Measurements from ENCODE around the gene NDUFV2. TPM values are rescaled to one million over a fixed set of nuclear protein-coding genes. Genes with fewer than 3 reads are reported as not detected.

Gene NDUFV2
- total RNA-seq, 4 donors from 2014 or later: 136 to 230 (median 176) TPM

DNA sequence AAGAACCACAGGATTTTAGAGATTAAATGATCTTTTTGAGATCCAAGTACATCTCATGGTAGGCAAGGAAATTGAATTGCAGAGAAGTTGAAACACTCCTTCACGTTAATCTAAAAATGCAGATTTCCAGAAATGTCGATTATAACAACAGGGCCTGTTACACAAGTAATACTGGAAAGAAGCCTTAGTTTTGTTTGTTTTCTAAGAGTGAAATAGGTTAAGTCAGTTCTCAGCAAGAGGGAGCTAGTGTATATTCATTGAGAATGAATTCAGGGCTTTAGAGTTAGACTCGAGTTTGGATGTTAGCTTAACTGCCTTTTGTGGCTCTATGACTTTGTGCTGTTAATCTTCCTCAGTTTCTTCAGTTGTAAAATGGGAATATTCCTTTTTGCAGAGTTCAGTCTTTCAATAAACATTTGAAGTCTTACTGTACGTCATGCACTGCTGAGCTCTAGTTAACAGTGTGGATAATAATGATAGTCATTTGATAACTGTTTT is 926 bp downstream of the NDUFV2 start:
- WGBS, 2 donors (ENCODE audit: low coverage in 1 of 2): 0 to 2% methylated on average over 4 of the region's 4 CpGs

DNA sequence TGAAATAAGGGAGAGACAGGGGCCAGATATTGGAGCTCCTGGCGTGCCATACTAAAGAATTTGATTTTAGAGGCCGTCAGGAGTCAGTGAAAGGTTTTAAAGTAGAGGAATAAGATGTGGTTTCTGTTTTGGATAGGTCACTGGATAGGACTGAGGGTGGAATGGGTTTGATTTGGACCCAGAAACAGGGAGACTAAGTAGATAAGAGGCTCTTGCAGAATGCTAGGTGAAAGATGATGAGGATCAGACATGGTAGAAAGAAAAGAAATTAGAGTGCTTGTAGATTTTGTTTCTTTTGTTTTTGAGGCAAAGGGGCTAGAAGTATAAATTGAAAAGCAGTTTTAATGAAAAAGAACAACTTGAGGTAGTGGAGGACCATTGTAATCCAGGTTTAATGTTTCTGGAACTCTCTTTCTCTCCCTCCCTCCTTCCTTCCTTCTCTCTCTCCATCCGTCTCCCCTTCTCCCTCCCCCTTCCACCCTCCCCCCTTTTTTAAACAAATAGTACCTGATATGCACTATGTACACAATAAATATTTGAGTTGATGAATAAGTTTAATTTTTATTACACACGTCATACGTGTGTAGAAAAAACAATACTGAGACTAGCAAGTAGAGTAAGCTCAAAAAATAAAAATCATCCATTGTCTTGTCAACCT is 1.9 kb downstream of the NDUFV2 start:
- Histone ChIP-seq H3K27ac (peak overlapping the region; percentile 83 to 93 (median 91)), H3K27me3 (no peaks in the 10 kb centered on the region), H3K9me3 (no peaks in the 10 kb centered on the region), H3K36me3 (no peaks in the 10 kb centered on the region), H3K4me3 (peak overlapping the region; percentile 78 to 83), H3K4me1 (peaks cover 27 to 70% (median 36%) of the 10 kb centered on the region in 3 donors)
- no peak for ATAC-seq
- WGBS, 2 donors (ENCODE audit: low coverage in 1 of 2): 8 to 9% methylated on average over 5 of the region's 5 CpGs
- TF ChIP-seq POLR2AphosphoS5 (IDR thresholded peaks at IDR 0.05) (no peak), POLR2A (IDR thresholded peaks at IDR 0.05) (no peak), EP300 (IDR thresholded peaks at IDR 0.05) (no peak)
- TF ChIP-seq, protein P1, sequence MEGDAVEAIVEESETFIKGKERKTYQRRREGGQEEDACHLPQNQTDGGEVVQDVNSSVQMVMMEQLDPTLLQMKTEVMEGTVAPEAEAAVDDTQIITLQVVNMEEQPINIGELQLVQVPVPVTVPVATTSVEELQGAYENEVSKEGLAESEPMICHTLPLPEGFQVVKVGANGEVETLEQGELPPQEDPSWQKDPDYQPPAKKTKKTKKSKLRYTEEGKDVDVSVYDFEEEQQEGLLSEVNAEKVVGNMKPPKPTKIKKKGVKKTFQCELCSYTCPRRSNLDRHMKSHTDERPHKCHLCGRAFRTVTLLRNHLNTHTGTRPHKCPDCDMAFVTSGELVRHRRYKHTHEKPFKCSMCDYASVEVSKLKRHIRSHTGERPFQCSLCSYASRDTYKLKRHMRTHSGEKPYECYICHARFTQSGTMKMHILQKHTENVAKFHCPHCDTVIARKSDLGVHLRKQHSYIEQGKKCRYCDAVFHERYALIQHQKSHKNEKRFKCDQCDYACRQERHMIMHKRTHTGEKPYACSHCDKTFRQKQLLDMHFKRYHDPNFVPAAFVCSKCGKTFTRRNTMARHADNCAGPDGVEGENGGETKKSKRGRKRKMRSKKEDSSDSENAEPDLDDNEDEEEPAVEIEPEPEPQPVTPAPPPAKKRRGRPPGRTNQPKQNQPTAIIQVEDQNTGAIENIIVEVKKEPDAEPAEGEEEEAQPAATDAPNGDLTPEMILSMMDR (IDR thresholded peaks at IDR 0.05): no peak

More for the DNA sequence above, 926 bp downstream of the NDUFV2 start:
- peaks cover 20 to 70% (median 32%) of the 10 kb centered on the region in 3 donors for H3K4me1 ChIP-seq
- peak overlapping the region; percentile 78 to 83 for H3K4me3 ChIP-seq
- no peaks in the 10 kb centered on the region for H3K27me3 ChIP-seq
- no peak for ATAC-seq
- no peaks in the 10 kb centered on the region for H3K36me3 ChIP-seq
- peak overlapping the region; percentile 83 to 93 (median 91) for H3K27ac ChIP-seq
- no peaks in the 10 kb centered on the region for H3K9me3 ChIP-seq
- TF ChIP-seq POLR2A (IDR thresholded peaks at IDR 0.05) (no peak), POLR2AphosphoS5 (IDR thresholded peaks at IDR 0.05) (no peak), EP300 (IDR thresholded peaks at IDR 0.05) (no peak)
- TF ChIP-seq, protein P1 (IDR thresholded peaks at IDR 0.05): peak in 2 of 4 experiments; percentile 10 to 44

DNA sequence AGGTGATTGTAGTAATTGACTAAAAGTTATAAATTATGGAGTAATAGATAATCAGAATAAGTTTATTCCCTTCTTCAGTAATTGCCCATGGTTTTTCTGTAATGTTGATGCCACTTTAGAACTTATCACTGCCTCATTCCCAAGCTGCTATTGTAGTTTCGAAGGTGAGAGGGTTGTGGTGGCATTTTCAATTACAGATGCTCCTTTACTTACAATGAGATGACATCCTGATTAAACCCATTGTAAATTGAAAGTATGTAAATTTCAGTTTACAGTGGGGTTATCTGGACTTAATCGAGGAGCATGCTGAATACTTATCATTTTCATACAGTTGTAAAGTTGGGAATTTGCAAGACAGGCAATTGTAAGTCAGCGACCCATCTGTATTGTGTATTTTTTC is 2.9 kb downstream of the NDUFV2 start:
- no peak for TF ChIP-seq POLR2A (IDR thresholded peaks at IDR 0.05)
- TF ChIP-seq EP300 (IDR thresholded peaks at IDR 0.05): no peak
- ATAC-seq: no peak
- Histone ChIP-seq H3K4me1 (peaks cover 36 to 79% (median 42%) of the 10 kb centered on the region in 3 donors), H3K27ac (peak overlapping the region; percentile 56 to 93 (median 91)), H3K9me3 (no peaks in the 10 kb centered on the region), H3K4me3 (peak overlapping the region; percentile 78 to 83), H3K27me3 (no peaks in the 10 kb centered on the region), H3K36me3 (no peaks in the 10 kb centered on the region)
- WGBS, 2 donors (ENCODE audit: low coverage in 1 of 2): 28 to 32% methylated on average over 3 of the region's 3 CpGs

DNA sequence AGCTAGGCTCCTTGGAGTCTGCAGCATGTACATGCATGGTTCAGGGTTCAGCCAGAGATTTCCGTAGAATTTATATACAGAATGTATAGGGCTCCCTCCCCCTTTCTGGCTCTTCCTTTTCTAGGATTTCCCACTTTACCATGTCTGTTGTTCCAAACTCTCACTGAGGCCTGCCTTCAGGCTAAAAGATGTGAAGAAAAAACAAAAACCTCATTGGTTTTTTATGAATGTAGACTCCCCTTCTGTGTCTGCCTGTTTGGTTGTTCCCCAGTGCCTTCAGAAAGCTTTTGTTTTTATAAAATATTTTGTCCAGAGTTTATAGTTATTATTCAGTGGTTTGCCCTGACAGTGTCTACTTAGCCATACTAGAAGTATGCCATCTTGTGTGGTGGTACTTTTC is 3.6 kb downstream of the NDUFV2 start:
- Histone ChIP-seq H3K27ac (peak overlapping the region; percentile 56 to 93 (median 91)), H3K4me1 (peaks cover 41 to 85% (median 49%) of the 10 kb centered on the region in 3 donors), H3K27me3 (no peaks in the 10 kb centered on the region), H3K4me3 (peak overlapping the region; percentile 78 to 83), H3K9me3 (no peaks in the 10 kb centered on the region), H3K36me3 (no peaks in the 10 kb centered on the region)
- WGBS, 2 donors (ENCODE audit: low coverage in 1 of 2): 63% methylated on average over 1 of the region's 1 CpG; no CpG with 5 or more reads in 1 of the 2 donors
- no peak for ATAC-seq
- TF ChIP-seq POLR2AphosphoS5 (IDR thresholded peaks at IDR 0.05) (no peak), EP300 (IDR thresholded peaks at IDR 0.05) (no peak), POLR2A (IDR thresholded peaks at IDR 0.05) (no peak)
- TF ChIP-seq, protein P1 (IDR thresholded peaks at IDR 0.05): no peak

DNA sequence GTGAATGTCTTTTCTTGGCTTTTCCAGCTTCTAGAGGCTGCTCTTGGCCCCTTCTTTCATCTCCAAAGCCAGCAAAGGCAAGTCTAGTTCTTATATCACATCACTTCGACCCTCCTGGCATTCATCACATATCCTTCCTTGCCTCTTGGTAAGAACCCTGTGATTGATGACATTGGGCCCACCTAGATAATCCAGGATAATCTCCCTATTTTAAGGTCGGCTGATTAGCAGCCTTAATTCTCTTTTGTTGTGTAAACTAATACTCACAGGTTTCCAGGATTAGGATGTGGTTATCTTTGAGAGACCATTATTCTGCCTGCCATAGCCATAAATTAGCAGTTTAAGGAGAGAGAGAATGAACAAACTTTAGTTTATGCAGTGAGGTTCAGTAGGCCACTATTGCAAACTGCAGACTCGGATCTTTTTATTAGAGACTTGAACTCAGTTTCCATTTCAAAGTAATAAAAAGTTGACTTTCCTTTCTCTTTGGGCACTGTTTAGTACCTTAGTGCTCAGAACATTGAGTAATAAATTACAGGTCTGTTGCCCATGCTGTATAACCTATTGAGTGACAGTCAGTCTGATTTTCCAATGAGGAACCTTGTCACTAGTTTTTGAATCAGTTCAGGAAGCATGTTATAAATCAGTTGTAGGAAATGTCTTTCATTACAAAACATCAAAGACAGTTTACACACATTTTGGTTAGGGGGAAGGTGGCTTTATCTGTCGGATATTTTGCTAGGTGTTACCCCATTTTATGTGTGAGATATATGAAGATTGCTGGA is 4.5 kb downstream of the NDUFV2 start:
- Histone ChIP-seq H3K27ac (peak overlapping the region; percentile 61 to 93 (median 78)), H3K27me3 (no peaks in the 10 kb centered on the region), H3K9me3 (no peaks in the 10 kb centered on the region), H3K4me3 (peak overlapping the region in 1 of 2 donors; percentile 19), H3K36me3 (no peaks in the 10 kb centered on the region), H3K4me1 (peaks cover 47 to 85% (median 53%) of the 10 kb centered on the region in 3 donors)
- ATAC-seq: no peak
- 19 to 43% methylated on average over 2 to 4 of the region's 4 CpGs for WGBS, 2 donors (ENCODE audit: low coverage in 1 of 2)
- no peak for TF ChIP-seq POLR2A (IDR thresholded peaks at IDR 0.05)
- TF ChIP-seq POLR2AphosphoS5 (IDR thresholded peaks at IDR 0.05): no peak
- TF ChIP-seq, protein P1 (IDR thresholded peaks at IDR 0.05): no peak
- TF ChIP-seq EP300 (IDR thresholded peaks at IDR 0.05): no peak
